DMS153 treated with DMSO at 0.1 percent for 48 hours (cell line): ENCODE results near the gene KCTD2.

ENCODE experiments used
- DNase-seq: peaks from one replicate; lab custom pipeline; 2025; ENCODE audit not compliant: unreplicated experiment; lab: John Stamatoyannopoulos, UW

The KCTD2 gene

DNA sequence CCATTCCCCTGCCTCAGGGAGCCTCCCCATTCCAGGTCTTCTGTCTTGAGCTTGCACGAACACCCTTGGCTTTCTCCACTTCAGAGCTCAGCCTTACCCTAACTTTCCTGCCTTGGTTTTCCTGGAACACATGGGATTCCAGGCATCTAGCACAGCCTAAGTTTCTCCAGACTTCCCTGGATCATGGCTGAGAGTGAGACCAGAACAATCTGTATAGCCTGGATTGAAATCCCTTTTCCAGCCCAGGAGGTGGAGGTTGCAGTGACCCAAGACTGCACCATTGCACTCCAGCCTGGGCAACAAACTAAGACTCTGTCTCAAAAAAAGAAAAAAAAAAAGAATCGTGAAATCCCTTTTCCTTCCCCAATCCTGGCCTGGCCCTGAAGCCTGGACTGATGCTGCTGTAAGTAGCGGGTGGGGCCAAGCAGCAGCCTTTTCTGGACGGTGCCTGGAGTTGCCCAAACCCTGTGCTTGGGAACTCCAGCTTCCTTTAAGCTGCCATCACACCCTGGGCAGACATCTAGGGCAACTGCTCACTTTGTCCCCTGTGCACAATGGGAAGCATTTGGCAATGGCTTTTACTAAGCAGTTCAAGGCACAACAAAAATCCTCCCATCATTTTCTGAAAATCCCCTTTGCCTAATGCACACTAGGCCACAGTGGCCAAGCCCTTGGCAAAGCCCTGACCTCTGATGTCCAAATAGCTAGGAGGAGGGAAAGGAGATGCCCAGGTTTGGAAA lies 28.7 kb downstream of the KCTD2 start:
- no peak for DNase-seq

- no peak for DNase-seq
Measured at GRCh38 chr17:75077072-75077495, 30.1 kb downstream of the KCTD2 start.

- DNase-seq: peak; percentile 53
Measured at GRCh38 chr17:75077496-75078283, 30.7 kb downstream of the KCTD2 start.

DNA sequence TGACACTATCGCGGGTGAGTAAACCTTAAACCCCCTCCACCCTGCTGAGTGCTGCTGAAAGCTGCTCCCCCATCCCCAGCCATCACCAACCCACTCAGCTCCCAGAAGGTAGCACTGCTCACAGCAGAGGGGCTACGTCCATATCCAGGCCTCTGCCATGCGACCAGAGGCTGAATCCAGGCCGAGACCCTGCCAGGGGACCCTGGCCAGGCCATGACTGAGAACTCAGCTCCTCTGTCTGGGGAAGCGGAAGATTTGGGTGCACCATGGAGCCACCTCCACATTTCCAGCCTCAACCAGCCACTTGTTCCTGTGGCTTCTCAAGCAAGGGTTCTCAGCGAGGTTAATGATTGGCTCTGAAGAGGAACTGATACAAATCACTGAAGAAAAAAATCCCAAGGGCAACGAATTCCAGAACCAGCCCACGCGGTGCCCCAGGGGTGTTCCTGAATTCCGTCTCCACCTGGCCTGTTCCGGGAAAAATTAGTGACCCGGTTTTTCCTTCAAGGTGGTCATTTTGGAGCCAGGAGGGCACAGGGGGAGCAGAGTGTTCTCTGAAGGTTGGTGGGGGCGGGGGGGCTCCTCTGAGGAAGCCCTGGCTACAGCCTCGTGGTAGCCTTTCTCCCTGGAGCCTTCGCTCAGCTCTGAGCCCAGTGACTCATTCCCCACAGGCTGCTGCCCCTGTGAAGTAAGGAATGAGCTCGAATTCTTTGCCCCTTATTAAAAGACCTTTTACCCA lies 31.4 kb downstream of the KCTD2 start:
- DNase-seq: no peak

DNA sequence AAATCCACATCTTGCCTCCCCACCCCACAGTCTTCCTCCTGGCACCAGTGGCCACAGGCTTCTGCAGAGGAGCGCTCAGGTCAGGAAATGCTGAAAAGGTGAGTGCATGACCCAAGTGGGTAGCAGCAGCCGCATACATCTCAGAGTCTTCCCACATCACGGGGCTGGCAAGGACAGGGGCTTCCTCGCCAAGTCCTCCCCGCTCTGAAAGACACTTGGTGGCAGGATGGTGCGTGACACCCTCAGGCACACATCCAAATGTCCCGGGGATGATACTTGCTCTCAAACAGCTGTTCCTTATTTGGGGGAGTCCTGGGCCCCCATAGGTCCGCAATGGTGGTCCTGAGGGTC lies 32.0 kb downstream of the KCTD2 start:
- no peak for DNase-seq

DNA sequence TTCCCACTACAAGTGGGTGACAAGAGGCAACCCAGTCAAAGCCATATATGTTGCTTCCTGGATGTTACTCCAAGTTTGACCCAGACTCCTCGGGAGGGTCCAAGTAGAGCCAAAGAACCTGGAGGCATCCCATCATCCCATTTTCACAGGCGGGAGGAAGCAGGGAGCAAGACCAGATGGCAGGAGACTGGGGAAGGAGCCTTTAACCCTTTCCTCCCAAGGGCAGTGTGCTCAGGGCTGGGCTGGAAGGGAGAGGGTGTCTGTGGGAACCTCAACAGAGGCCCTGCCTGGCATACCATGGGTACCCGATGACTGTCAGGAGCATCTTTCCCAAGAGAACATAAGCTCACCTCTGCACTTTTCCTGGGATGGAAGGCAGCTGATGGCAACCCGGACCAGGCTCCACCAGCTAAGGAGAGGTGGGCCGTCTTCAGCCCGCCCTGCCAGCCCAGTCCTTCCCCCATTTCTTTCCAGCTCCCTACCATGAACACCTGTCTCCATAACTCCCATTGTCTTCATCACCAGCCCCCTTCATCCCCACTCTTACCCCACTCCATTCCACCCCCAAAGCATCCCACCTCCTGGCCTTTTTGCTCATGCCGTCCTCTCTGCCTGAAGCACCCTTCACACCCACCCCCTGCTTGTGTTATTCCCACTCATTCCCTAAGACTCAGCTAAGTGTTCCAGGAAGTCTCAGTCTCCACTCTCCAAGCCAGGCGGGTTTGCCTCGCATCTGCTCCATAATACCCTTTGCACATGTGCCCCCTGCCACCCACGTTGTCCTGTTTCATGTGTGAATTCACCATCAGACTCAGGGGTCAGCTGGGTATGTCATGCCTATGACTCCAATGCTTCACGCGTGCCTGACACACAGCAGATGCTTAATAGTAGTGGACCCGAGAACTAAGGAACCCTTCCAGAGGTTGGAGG lies 34.9 kb downstream of the KCTD2 start:
- DNase-seq: no peak

- no peak for DNase-seq
Measured at GRCh38 chr17:75082683-75083082, 35.7 kb downstream of the KCTD2 start.

GRCh38 chr17:75084039-75084660 lies 37.1 kb downstream of the KCTD2 start:
- no peak for DNase-seq

DNA sequence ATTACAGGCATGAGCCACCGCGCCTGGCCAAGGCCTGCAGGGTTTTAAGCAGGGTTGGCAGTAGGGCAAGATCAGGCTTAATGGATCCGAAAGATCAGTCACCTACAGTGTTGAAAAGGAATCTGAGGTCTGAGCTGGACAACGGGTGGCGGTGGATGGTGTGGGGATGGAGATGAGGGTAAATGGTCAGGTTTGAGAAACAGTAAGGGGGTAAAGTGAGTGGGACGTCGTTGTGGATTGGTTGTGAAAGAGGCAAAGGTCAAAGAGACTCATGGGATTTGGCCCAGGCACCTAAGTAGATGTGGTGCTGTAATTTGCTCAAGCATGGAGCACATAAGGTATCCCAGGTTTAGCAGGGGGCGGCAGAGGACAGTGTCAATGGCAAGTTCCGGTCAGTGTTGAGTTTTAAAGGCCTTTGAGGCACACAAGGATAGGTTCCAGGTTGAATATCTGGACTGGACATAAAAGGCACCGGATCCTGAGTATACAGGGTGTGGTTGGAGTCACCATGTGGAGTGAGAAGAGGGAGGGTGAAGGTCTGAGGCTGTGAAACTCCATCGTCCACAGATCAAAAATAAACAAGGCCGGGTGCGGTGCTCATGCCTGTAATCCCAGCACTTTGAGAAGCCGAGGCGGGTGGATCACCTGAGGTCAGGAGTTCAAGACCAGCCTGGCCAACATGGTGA lies 39.6 kb downstream of the KCTD2 start:
- no peak for DNase-seq

DNA sequence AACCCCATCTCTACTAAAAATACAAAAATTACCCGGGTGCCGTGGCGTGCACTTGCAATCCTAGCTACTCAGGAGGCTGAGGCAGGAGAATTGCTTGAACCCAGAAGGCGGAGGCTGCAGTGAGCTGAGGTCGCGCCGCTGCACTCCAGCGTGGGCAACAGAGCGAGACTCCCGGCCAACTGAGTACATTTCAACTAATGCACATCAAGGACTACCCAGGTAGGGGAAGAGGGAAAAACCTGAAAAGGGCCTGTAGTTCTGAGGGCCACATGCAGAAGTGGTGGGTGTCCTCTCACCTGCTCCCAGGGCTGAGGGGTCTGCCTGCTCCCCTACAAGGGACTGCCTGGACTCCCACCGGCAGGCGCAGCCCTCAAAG lies 40.1 kb downstream of the KCTD2 start:
- DNase-seq: no peak

DNA sequence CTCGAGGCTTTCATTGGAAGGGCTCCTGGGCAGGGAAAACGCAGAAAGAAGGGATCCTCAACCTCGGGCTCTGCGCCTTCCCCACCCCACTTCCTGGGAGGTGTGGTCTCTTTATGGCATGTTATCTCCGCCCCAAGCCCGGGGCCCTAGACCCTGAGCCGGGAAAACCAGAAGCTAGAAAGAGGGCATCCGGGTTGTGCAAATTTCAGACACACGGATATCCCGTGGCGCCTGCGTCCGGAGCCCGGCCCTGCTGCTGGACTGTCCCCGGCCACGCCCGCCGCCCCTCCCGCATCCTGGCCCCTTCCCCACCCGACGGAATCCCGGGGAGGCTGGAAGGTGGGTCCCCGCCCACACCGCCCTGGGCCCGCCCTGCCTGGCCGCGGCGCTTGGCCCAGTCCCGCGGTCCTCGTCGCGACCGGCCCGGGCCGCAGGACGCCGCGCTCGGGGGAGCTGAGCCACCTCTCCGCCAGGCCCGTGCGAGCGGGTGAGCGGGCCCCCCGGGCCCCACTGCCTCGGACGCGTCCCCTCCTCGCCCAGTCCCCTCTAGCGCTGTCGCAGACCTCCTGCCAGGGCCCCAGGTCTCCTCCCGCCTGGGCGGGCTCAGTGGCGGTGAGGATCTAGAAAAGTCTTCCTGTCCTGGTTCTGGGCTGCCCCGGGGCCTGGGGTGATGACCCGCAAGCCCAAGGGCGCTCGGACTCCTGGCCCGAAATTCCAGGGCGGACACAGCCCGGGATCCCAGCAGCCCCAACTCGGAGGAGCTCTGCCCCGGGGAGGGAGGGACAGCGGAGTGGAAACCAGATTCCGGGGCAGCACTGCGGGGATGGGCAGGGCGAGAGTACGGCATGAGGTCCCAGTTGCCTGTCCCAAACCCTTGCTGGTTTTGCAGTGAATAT lies 40.8 kb downstream of the KCTD2 start, which contains the start of gene SLC16A5:
Gene SLC16A5 (plus strand): TSS at position 397 of the 896 bp plus-strand sequence. CDS start 5,683 bp downstream, outside the sequence.
- DNase-seq: peak; percentile 74

DNA sequence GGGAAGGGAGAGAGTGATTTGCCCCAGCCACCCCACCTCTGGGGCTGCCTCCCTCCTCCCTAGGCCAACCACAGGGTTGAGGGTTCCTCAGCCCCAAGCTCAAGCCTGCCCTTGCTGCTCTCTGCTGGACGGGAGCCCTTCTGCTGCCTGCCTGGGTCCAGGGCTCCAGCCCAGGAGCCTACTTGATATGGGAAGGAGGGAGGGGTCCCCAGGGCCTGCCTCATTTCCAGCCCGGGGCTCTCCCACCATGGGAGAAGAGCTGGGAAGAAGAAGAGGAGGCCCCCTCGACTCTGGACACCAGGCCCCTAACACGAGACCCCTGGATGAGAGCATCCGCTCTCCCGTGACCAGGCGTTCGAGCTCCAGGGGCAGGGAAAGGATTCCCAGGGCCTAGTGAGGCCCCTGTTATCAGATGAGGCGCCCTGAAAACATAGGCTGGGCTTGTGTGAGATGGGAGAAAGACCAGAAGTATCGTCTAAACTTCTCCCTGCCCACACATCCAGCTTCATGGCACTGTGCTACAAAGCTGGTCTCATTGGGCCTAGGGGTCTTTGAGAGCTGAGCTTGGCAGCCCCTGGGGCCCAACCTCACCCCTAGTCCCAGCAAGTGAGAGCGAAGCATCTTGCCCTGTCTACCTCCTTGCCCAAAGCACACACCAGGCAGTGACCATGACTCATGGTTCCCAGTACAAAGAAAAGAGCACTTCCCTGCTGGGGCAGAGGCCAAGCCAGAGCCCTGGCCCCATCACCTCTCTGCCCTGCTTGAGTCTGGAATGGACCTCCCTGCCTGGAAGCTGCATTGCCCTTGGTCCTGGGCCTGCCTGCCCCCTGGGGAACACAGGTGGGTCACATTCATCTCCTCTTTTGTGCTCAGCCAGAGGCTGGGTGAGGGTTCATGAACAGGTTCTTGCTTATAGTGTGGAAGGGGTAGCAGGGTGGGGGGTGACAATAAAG lies 41.7 kb downstream of the KCTD2 start:
- no peak for DNase-seq

- no peak for DNase-seq
Measured at GRCh38 chr17:75090871-75091854, 44.1 kb downstream of the KCTD2 start.

GRCh38 chr17:75091855-75092327 lies 44.9 kb downstream of the KCTD2 start:
- no peak for DNase-seq

DNA sequence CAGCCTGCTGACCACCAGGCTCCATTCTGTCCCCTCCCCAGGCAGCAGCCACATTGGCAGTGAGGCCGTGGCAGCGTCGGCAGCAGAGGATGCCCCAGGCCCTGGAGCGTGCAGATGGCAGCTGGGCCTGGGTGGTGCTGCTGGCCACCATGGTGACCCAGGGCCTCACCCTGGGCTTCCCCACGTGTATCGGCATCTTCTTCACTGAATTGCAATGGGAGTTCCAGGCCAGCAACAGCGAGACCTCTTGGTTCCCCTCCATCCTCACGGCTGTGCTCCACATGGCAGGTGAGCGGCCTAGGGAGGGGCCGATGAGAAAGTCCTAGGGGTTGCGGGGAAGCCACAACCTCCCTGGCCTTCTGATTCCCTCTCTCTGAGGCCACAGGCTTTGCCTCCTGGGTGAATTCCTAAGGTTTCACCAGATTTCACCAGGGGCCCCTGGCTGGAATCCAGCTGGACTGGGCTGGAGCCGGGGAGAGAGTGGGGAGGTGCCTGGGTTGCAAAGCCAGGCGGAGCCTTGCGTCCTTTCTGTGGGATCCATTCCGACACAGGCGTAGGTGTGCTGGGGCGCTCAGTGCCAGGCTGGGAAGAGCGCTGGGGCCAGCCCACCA lies 46.6 kb downstream of the KCTD2 start:
- no peak for DNase-seq
